Nephron progenitor cell (in vitro differentiated cells): ENCODE data around the gene KRTAP10-4.

Source experiments
- DNase-seq: peaks from one replicate; pipeline ENCODE4 v3.0.0; 2021
- H3K27ac Mint-ChIP-seq: 2 replicates; pipeline ENCODE4 v1.8.0; 2021; ENCODE audit warnings: mild to moderate bottlenecking, moderate library complexity, mixed read lengths
- H3K27me3 Mint-ChIP-seq: 2 replicates; pipeline ENCODE4 v1.8.0; 2021; ENCODE audit warnings: mild to moderate bottlenecking, low read depth, mixed read lengths; ENCODE audit not compliant: poor library complexity
- H3K36me3 Mint-ChIP-seq: 2 replicates; pipeline ENCODE4 v1.8.0; 2021; ENCODE audit warnings: low read depth, mixed read lengths
- H3K4me1 Mint-ChIP-seq: 2 replicates; pipeline ENCODE4 v1.8.0; 2021; ENCODE audit warnings: mixed read lengths
- H3K4me3 Mint-ChIP-seq: 2 replicates; pipeline ENCODE4 v1.8.0; 2021; ENCODE audit warnings: mild to moderate bottlenecking, moderate library complexity, mixed read lengths
- H3K9me3 Mint-ChIP-seq: 2 replicates; pipeline ENCODE4 v1.8.0; 2021; ENCODE audit warnings: mild to moderate bottlenecking, moderate library complexity, mixed read lengths
- CTCF ChIP-seq: fragments of 200-600 bp; sonication (generic); IDR thresholded peaks from 2 replicates; pipeline ENCODE4 v1.5.0; 2021; ENCODE audit warnings: antibody characterized with exemption

Gene KRTAP10-4

GRCh38 chr21:44568667-44569556 lies 4.6 kb upstream of the KRTAP10-4 start:
- DNase-seq: no peak
- peaks cover 29% of the 10 kb centered on the region for H3K27me3 Mint-ChIP-seq
- no peak overlapping the region for H3K27ac Mint-ChIP-seq
- no peaks in the 10 kb centered on the region for H3K36me3 Mint-ChIP-seq
- no peaks in the 10 kb centered on the region for H3K4me1 Mint-ChIP-seq
- TF ChIP-seq CTCF: no peak
- H3K9me3 Mint-ChIP-seq: peaks cover 35% of the 10 kb centered on the region
- H3K4me3 Mint-ChIP-seq: no peak overlapping the region

- peaks cover 6% of the 10 kb centered on the region for H3K4me1 Mint-ChIP-seq
- peaks cover 29% of the 10 kb centered on the region for H3K27me3 Mint-ChIP-seq
- DNase-seq: no peak
- peaks cover 35% of the 10 kb centered on the region for H3K9me3 Mint-ChIP-seq
- H3K4me3 Mint-ChIP-seq: no peak overlapping the region
- no peaks in the 10 kb centered on the region for H3K36me3 Mint-ChIP-seq
- no peak overlapping the region for H3K27ac Mint-ChIP-seq
- no peak for TF ChIP-seq CTCF
These were observed 3.5 kb upstream of the KRTAP10-4 start for GRCh38 chr21:44569861-44570517.

- Mint-ChIP-seq H3K27me3 (peaks cover 34% of the 10 kb centered on the region), H3K4me3 (no peak overlapping the region), H3K4me1 (peaks cover 14% of the 10 kb centered on the region), H3K27ac (no peak overlapping the region), H3K9me3 (peaks cover 45% of the 10 kb centered on the region), H3K36me3 (peaks cover 4% of the 10 kb centered on the region)
- no peak for DNase-seq
- no peak for TF ChIP-seq CTCF
These were observed 2.2 kb upstream of the KRTAP10-4 start for GRCh38 chr21:44571296-44571695.

- TF ChIP-seq CTCF: no peak
- Mint-ChIP-seq H3K27ac (peak overlapping the region; percentile 29), H3K4me1 (peaks cover 14% of the 10 kb centered on the region), H3K27me3 (peaks cover 34% of the 10 kb centered on the region), H3K4me3 (no peak overlapping the region), H3K9me3 (peaks cover 52% of the 10 kb centered on the region), H3K36me3 (peaks cover 4% of the 10 kb centered on the region)
- no peak for DNase-seq
These were observed 1.4 kb upstream of the KRTAP10-4 start for GRCh38 chr21:44571844-44572782.

GRCh38 chr21:44572959-44573583 lies 458 bp upstream of the KRTAP10-4 start:
- Mint-ChIP-seq H3K9me3 (peaks cover 62% of the 10 kb centered on the region), H3K27me3 (peaks cover 33% of the 10 kb centered on the region), H3K4me3 (no peak overlapping the region), H3K36me3 (peaks cover 4% of the 10 kb centered on the region), H3K4me1 (peaks cover 14% of the 10 kb centered on the region), H3K27ac (peak overlapping the region; percentile 29)
- no peak for TF ChIP-seq CTCF
- DNase-seq: no peak
